Measurements from ENCODE around the gene TANGO2.

The TANGO2 gene

GRCh38 chr22:20010307-20011122 is 10.4 kb upstream of the TANGO2 start:
- Histone ChIP-seq H3K4me1 (ENCODE audit: insufficient read depth, low read length) (peaks cover 3% of the 10 kb centered on the region), H3K36me3 (ENCODE audit: insufficient read depth, low read length) (no peaks in the 10 kb centered on the region), H3K9me3 (ENCODE audit: control insufficient read depth, insufficient read depth, low read length) (no peaks in the 10 kb centered on the region), H3K9ac (ENCODE audit: low read depth, low read length) (no peak overlapping the region)

DNA sequence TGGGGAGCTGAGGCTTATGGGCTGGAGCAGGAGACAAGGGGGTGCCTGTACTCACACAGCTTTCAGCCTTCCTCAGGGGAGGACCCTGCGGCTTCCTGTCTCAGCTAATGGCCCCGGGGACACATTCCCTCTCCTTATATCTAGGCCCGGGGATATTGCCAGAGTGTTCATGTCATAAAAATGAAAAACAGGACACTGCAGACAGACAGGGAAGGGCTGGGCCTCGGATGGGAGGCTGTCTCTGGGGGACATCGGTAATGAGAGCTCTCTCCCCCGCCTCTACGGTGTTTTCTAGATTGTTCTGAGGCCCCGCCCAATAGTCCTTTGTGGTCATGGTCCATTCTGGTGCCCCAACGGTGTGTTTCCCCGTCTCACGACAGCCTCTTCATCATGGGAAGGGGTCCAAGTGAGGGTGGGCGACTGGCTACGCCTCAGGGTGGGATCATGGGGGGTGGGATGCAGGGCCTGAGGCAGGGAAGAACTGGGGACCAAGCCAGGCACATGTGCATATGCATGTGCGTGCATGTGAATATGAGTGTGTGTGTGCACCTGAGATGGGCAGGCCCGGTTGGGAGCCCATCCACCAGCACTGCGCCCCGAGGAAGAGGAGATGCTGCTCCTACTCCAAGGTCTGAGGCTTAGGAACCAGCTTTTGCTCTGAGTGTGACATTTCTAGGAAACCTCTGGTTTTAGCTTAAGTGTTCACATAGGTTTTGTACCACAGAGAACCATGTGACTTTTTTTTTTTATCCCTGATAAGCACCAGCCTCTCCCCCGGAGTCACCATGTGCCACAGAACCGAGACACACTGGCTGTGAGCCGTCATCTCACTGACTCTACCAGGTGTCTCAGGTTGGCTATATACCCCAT is 9.6 kb upstream of the TANGO2 start:
- Histone ChIP-seq H3K9me3 (ENCODE audit: control insufficient read depth, insufficient read depth, low read length) (no peaks in the 10 kb centered on the region), H3K4me1 (ENCODE audit: insufficient read depth, low read length) (peaks cover 3% of the 10 kb centered on the region), H3K36me3 (ENCODE audit: insufficient read depth, low read length) (no peaks in the 10 kb centered on the region), H3K9ac (ENCODE audit: low read depth, low read length) (no peak overlapping the region)

- H3K4me1 ChIP-seq (ENCODE audit: insufficient read depth, low read length) = peaks cover 3% of the 10 kb centered on the region
Observed at GRCh38 chr22:20011993-20012740, 8.7 kb upstream of the TANGO2 start.

GRCh38 chr22:20012741-20013331 is 8.1 kb upstream of the TANGO2 start:
- Histone ChIP-seq H3K36me3 (ENCODE audit: insufficient read depth, low read length) (no peaks in the 10 kb centered on the region), H3K9ac (ENCODE audit: low read depth, low read length) (no peak overlapping the region), H3K4me1 (ENCODE audit: insufficient read depth, low read length) (peaks cover 3% of the 10 kb centered on the region), H3K9me3 (ENCODE audit: control insufficient read depth, insufficient read depth, low read length) (no peaks in the 10 kb centered on the region)

More at GRCh38 chr22:20011993-20012740, 8.7 kb upstream of the TANGO2 start:
- Histone ChIP-seq H3K36me3 (ENCODE audit: insufficient read depth, low read length) (no peaks in the 10 kb centered on the region), H3K9me3 (ENCODE audit: control insufficient read depth, insufficient read depth, low read length) (no peaks in the 10 kb centered on the region), H3K9ac (ENCODE audit: low read depth, low read length) (no peak overlapping the region)

DNA sequence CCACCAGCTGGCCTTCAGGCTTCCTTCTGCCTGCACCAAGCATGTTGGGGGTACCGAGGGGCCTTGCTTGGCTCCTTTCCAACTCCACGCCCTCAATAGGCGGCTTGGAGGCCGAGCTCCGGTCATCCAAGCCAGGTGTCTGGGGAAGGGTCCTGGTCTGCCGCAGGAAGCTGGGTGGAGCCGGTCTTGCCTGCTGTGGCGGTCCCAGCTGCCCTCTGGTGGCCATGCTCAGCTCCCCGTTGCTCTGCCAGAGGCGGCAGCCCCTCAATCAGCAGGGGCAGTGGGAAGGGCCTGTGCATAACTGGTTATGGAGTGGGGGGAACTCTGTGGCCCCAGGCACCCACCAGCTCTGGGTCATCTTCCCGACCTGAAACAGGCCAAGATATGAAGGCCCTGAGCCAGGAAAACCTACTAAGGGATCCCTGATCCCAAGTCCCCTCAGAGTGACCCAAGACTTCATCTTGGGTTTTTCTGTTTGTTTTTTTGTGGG is 7.5 kb upstream of the TANGO2 start:
- Histone ChIP-seq H3K9ac (ENCODE audit: low read depth, low read length) (no peak overlapping the region), H3K4me1 (ENCODE audit: insufficient read depth, low read length) (peaks cover 3% of the 10 kb centered on the region)

GRCh38 chr22:20014526-20015186 is 6.3 kb upstream of the TANGO2 start:
- no peak overlapping the region for H3K9ac ChIP-seq (ENCODE audit: low read depth, low read length)
- no peaks in the 10 kb centered on the region for H3K9me3 ChIP-seq (ENCODE audit: control insufficient read depth, insufficient read depth, low read length)
- H3K4me1 ChIP-seq (ENCODE audit: insufficient read depth, low read length) = peaks cover 3% of the 10 kb centered on the region

More for the DNA sequence above, 7.5 kb upstream of the TANGO2 start:
- H3K36me3 ChIP-seq (ENCODE audit: insufficient read depth, low read length) = no peaks in the 10 kb centered on the region
- no peaks in the 10 kb centered on the region for H3K9me3 ChIP-seq (ENCODE audit: control insufficient read depth, insufficient read depth, low read length)

DNA sequence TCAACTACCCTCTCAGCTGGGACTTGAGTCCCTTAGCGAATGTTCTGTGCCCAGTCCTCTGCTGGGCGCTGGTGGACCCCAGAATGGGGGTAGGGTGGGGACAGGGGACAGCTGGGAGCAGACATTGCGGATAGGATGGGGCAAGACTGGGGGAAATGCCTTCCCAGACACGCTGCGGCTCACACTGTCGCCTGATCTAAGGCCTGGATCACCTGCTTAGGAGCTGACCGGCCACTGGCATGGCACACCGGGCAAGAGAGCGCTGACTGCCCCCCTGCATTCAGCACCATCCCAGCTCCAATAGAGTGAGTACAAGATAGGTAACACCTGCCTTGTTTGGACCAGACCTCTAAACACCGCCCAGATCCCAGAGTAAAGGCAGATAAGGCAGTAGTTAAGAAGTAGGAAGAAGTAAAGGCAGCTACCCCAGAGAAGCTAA is 5.7 kb upstream of the TANGO2 start:
- H3K9me3 ChIP-seq (ENCODE audit: control insufficient read depth, insufficient read depth, low read length) = no peaks in the 10 kb centered on the region
- 0 out of 2 replicates have a peak overlapping the region, but pooled peaks have one; percentile 10 for H3K9ac ChIP-seq (ENCODE audit: low read depth, low read length)
- H3K4me1 ChIP-seq (ENCODE audit: insufficient read depth, low read length) = peaks cover 3% of the 10 kb centered on the region
- H3K36me3 ChIP-seq (ENCODE audit: insufficient read depth, low read length) = no peaks in the 10 kb centered on the region

More at GRCh38 chr22:20014526-20015186, 6.3 kb upstream of the TANGO2 start:
- no peaks in the 10 kb centered on the region for H3K36me3 ChIP-seq (ENCODE audit: insufficient read depth, low read length)

DNA sequence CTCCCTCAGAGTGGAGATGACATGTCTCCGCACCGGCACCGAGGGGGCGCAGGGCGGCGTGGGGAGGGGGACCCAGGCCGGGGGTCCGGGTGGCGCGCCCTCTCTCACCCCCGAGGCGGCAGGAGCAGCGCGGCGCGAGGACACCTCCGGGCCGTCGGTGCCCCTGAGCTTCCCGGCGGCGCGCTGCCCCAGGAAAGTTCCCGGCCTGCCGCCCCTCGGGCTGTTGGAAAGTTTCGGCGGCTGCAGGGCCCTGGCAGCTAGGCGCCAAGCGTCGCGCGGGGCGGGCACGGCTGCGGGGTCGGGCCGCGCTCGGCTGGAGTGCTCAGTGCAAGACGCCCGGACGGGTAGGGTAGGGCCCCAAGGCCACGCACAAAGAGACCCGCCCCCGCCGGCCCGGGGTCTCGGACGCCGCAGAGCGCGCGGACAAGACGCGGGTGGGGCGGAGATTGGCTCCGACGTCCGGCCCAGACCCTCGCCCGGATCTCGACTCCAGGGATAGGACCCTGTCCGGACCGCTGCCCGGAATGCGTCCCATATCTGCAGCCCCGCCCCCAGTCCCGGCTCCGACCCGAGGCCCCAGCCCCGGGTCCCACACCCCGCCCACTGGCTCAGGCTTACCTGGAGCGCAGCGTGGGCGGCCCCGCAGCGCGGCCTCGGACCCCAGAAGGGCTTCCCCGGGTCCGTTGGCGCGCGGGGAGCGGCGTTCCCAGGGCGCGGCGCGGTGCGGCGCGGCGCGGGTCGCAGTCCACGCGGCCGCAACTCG is 4.8 kb upstream of the TANGO2 start:
- no peaks in the 10 kb centered on the region for H3K9me3 ChIP-seq (ENCODE audit: control insufficient read depth, insufficient read depth, low read length)
- H3K4me1 ChIP-seq (ENCODE audit: insufficient read depth, low read length) = peaks cover 3% of the 10 kb centered on the region
- no peaks in the 10 kb centered on the region for H3K36me3 ChIP-seq (ENCODE audit: insufficient read depth, low read length)
- peak overlapping the region; percentile 76 for H3K9ac ChIP-seq (ENCODE audit: low read depth, low read length)

DNA sequence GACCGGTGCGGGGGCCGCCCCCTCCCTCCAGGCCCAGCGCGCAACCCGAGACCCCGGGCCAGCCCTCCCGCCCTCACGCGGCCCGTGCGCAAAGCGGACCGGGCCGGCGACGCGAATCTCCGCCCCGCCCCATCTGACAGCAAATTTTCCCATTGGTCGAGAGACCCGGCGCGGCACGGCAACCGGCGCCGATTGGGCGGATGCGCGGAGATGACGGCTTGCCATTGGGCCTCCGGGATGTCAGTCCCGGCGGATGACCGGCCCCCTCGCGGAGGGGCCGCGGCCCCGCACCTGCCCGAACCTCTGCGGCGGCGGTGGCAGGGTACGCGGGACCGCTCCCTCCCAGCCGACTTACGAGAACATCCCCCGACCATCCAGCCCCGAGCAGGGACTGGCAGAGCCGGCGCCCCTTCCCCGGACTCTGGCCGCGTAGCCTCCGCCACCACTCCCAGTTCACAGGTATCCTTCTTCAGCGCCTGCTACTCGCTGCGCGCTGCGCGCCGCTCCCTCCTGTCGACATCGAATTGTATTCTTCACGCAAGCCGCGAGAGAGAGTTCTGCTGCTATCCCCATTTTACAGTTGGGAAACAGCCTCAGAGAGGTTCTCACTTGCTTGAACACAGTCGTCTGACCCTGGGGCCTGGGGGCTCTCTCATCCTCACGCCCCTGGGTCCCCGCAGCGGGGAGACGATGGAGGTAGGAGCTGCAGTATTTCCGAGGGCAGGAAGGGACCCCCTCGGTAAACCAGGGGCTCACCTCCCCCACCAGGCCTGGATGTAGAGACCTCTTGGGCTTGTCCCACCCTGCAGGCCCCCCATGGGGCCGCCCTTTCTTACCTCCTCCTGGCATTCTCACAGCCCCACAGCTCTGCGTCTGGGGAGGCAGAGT is 3.9 kb upstream of the TANGO2 start, which contains the start of gene ARVCF:
TSS of gene ARVCF (minus strand) at position 90 of the 888 bp plus-strand sequence. CDS start 26,029 bp downstream, outside the sequence.
- Histone ChIP-seq H3K9ac (ENCODE audit: low read depth, low read length) (peak within 1 kb of the TSS; percentile 76), H3K4me1 (ENCODE audit: insufficient read depth, low read length) (peaks cover 6% of the 10 kb centered on the region), H3K36me3 (ENCODE audit: insufficient read depth, low read length) (no peaks in the 10 kb centered on the region), H3K9me3 (ENCODE audit: control insufficient read depth, insufficient read depth, low read length) (no peaks in the 10 kb centered on the region)

- Histone ChIP-seq H3K4me1 (ENCODE audit: insufficient read depth, low read length) (peaks cover 7% of the 10 kb centered on the region), H3K9me3 (ENCODE audit: control insufficient read depth, insufficient read depth, low read length) (no peaks in the 10 kb centered on the region), H3K36me3 (ENCODE audit: insufficient read depth, low read length) (no peaks in the 10 kb centered on the region), H3K9ac (ENCODE audit: low read depth, low read length) (peak overlapping the region; percentile 76)
Observed at GRCh38 chr22:20017622-20017958, 3.3 kb upstream of the TANGO2 start.

- Histone ChIP-seq H3K9ac (ENCODE audit: low read depth, low read length) (no peak overlapping the region), H3K36me3 (ENCODE audit: insufficient read depth, low read length) (no peaks in the 10 kb centered on the region), H3K4me1 (ENCODE audit: insufficient read depth, low read length) (peaks cover 7% of the 10 kb centered on the region), H3K9me3 (ENCODE audit: control insufficient read depth, insufficient read depth, low read length) (no peaks in the 10 kb centered on the region)
Observed at GRCh38 chr22:20018001-20018400, 2.9 kb upstream of the TANGO2 start.
